ENCODE measurements around the gene CBARP. TPM values are rescaled to one million over a fixed set of nuclear protein-coding genes. Genes with fewer than 3 reads are reported as not detected.

CBARP gene
- total and polyA plus RNA-seq, 2 of the 13 experiments (the other 11 are each of a cell fraction or from before 2014, with no cell fraction given): 1.2 to 1.4 TPM

DNA sequence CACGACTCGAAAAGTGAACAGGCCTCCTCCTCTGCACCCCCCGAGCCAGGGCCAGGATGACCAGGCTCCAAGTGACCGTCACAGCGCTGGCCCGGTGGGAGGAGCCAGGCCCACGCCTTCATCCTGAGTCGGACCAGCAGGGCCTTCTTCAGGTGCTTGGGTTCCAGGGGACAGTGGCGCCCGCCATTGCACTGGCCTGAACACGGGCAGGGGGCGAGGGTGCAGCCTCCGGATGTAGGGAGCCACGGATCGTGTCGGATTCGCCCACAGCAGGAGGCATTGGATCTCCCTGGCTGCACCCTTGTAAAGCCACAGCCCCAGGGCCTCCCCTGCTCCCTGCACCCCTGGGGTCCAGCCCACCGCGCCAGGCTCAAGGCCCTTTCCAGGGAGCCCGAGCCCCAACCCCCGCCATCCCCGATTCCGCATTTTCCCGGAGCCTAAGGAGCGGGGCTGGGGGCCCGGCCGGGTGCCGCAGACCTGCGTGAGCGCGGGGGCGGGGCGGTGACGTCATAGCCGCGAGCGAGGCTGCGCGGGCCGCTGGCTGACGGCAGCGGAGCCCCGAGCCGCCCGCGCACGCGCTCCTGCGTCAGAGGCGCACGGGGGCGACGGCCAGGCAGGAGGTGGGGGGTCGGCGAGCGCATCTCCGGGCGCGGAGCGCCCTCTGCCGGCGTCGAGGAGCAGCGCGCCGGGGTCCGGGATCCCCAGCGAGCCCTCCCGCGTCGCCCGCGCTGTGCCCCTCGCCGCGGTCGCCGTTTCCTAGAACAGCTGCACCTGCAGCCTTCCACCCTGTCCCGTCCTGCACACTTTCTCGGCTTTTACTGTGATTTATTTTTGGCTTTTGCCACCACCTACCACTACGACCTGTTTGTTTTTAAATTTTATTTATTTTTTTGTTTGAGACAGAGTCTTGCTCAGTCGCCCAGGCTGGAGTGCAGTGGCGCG is 2.3 kb upstream of the CBARP start (continued):
- TF ChIP-seq, protein P1, sequence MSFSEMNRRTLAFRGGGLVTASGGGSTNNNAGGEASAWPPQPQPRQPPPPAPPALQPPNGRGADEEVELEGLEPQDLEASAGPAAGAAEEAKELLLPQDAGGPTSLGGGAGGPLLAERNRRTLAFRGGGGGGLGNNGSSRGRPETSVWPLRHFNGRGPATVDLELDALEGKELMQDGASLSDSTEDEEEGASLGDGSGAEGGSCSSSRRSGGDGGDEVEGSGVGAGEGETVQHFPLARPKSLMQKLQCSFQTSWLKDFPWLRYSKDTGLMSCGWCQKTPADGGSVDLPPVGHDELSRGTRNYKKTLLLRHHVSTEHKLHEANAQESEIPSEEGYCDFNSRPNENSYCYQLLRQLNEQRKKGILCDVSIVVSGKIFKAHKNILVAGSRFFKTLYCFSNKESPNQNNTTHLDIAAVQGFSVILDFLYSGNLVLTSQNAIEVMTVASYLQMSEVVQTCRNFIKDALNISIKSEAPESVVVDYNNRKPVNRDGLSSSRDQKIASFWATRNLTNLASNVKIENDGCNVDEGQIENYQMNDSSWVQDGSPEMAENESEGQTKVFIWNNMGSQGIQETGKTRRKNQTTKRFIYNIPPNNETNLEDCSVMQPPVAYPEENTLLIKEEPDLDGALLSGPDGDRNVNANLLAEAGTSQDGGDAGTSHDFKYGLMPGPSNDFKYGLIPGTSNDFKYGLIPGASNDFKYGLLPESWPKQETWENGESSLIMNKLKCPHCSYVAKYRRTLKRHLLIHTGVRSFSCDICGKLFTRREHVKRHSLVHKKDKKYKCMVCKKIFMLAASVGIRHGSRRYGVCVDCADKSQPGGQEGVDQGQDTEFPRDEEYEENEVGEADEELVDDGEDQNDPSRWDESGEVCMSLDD (CRISPR knock-in tag; IDR thresholded peaks at IDR 0.05; ENCODE audit: borderline replicate concordance): no peak
- TF ChIP-seq TEAD2 (CRISPR knock-in tag; IDR thresholded peaks at IDR 0.05): no peak
- TF ChIP-seq ZBTB1 (CRISPR knock-in tag; IDR thresholded peaks at IDR 0.05; ENCODE audit: borderline replicate concordance): no peak
- TF ChIP-seq POLR2G (IDR thresholded peaks at IDR 0.05; ENCODE audit: low read depth, low read length): peak; percentile 34; the same call in 1 of the 2 replicates
- TF ChIP-seq MLLT10 (CRISPR knock-in tag; IDR thresholded peaks at IDR 0.05): no peak
- TF ChIP-seq TSC22D2 (CRISPR knock-in tag; IDR thresholded peaks at IDR 0.05; ENCODE audit: borderline replicate concordance): no peak
- no peak for TF ChIP-seq NFIC (IDR thresholded peaks at IDR 0.05; ENCODE audit: low read length)
- no peak for TF ChIP-seq ZNF781 (CRISPR knock-in tag; IDR thresholded peaks at IDR 0.05; ENCODE audit: borderline replicate concordance, not compliant biosample characterization)
- no peak for TF ChIP-seq ZNF3 (CRISPR knock-in tag; IDR thresholded peaks at IDR 0.05)
- no peak for TF ChIP-seq ZNF552 (CRISPR knock-in tag; IDR thresholded peaks at IDR 0.05; ENCODE audit: borderline replicate concordance)
- TF ChIP-seq ZNF513 (CRISPR knock-in tag; conservative IDR thresholded peaks at IDR 0.05): no peak
- TF ChIP-seq, protein P2, sequence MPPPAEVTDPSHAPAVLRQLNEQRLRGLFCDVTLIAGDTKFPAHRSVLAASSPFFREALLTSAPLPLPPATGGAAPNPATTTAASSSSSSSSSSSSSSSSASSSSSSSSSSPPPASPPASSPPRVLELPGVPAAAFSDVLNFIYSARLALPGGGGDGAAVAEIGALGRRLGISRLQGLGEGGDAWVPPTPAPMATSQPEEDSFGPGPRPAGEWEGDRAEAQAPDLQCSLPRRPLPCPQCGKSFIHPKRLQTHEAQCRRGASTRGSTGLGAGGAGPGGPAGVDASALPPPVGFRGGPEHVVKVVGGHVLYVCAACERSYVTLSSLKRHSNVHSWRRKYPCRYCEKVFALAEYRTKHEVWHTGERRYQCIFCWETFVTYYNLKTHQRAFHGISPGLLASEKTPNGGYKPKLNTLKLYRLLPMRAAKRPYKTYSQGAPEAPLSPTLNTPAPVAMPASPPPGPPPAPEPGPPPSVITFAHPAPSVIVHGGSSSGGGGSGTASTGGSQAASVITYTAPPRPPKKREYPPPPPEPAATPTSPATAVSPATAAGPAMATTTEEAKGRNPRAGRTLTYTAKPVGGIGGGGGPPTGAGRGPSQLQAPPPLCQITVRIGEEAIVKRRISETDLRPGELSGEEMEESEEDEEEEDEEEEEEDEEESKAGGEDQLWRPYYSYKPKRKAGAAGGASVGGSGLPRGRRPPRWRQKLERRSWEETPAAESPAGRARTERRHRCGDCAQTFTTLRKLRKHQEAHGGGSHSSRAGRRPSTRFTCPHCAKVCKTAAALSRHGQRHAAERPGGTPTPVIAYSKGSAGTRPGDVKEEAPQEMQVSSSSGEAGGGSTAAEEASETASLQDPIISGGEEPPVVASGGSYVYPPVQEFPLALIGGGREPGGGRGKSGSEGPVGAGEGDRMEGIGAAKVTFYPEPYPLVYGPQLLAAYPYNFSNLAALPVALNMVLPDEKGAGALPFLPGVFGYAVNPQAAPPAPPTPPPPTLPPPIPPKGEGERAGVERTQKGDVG (CRISPR knock-in tag; IDR thresholded peaks at IDR 0.05; ENCODE audit: borderline replicate concordance): no peak
- TF ChIP-seq, protein P3, sequence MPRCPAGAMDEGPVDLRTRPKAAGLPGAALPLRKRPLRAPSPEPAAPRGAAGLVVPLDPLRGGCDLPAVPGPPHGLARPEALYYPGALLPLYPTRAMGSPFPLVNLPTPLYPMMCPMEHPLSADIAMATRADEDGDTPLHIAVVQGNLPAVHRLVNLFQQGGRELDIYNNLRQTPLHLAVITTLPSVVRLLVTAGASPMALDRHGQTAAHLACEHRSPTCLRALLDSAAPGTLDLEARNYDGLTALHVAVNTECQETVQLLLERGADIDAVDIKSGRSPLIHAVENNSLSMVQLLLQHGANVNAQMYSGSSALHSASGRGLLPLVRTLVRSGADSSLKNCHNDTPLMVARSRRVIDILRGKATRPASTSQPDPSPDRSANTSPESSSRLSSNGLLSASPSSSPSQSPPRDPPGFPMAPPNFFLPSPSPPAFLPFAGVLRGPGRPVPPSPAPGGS (CRISPR knock-in tag; IDR thresholded peaks at IDR 0.05): no peak
- TF ChIP-seq FOXA1 (IDR thresholded peaks at IDR 0.05): no peak
- TF ChIP-seq FOXA1 (CRISPR knock-in tag; IDR thresholded peaks at IDR 0.05): no peak
- TF ChIP-seq EED (CRISPR knock-in tag; IDR thresholded peaks at IDR 0.05): no peak
- TF ChIP-seq DNMT3B (CRISPR knock-in tag; conservative IDR thresholded peaks at IDR 0.05): no peak
- TF ChIP-seq XBP1 (CRISPR knock-in tag; IDR thresholded peaks at IDR 0.05): no peak
- peak; percentile 70; the same call in 1 of the 2 replicates for TF ChIP-seq JUN (CRISPR knock-in tag; IDR thresholded peaks at IDR 0.05)
- TF ChIP-seq TBX2 (CRISPR knock-in tag; IDR thresholded peaks at IDR 0.05; ENCODE audit: borderline replicate concordance): no peak
- TF ChIP-seq ELF4 (CRISPR knock-in tag; IDR thresholded peaks at IDR 0.05; ENCODE audit: borderline replicate concordance): no peak
